GM23338 (cell line): ENCODE measurements around the gene FOXI2.

Experiments used
- CREB1 ChIP-seq: fragments of 250-450 bp; sonication (Bioruptor Pico); IDR thresholded peaks from 2 replicates; pipeline ENCODE4 v1.5.0; 2020; ENCODE audit warnings: low read depth, mild to moderate bottlenecking, moderate library complexity
- CTCF ChIP-seq, 2 experiments: fragments of 200-600 bp in 1 of 2; sonication (generic) in 1 of 2; conservative IDR thresholded peaks; 2 replicates each; pipeline versions ENCODE4 v1.5.1 to v1.6.1; 2016 to 2017; ENCODE audit warnings: antibody characterized with exemption in 2 of 2, low read depth in 2 of 2, mild to moderate bottlenecking in 2 of 2, moderate library complexity in 1 of 2
- ETS1 ChIP-seq: IDR thresholded peaks from 2 replicates; pipeline ENCODE4 v1.6.1; 2016; ENCODE audit warnings: antibody characterized with exemption
- EZH2 ChIP-seq: fragments of 200-600 bp; sonication (generic); IDR thresholded peaks from one replicate; pipeline ENCODE4 v1.8.0; 2017; ENCODE audit warnings: antibody characterized with exemption, mild to moderate bottlenecking, low read depth; ENCODE audit not compliant: unreplicated experiment
- EZH2phosphoT487 ChIP-seq: fragments of 200-600 bp; sonication (generic); IDR thresholded peaks from one replicate; pipeline ENCODE4 v1.8.1; 2018; ENCODE audit warnings: antibody characterized with exemption; ENCODE audit not compliant: unreplicated experiment
- JUNB ChIP-seq: IDR thresholded peaks from one replicate; pipeline ENCODE4 v1.6.1; 2016; ENCODE audit warnings: antibody characterized with exemption; ENCODE audit not compliant: unreplicated experiment
- POLR2AphosphoS5 ChIP-seq: IDR thresholded peaks from 2 replicates; pipeline ENCODE4 v1.6.1; 2016; ENCODE audit warnings: antibody characterized with exemption, low read depth
- REST ChIP-seq: IDR thresholded peaks from one replicate; pipeline ENCODE4 v1.6.1; 2018; ENCODE audit warnings: antibody characterized with exemption; ENCODE audit not compliant: unreplicated experiment
- ZNF114 ChIP-seq: fragments of 250-450 bp; sonication (Bioruptor Pico); IDR thresholded peaks from 2 replicates; pipeline ENCODE4 v1.5.0; 2020; ENCODE audit warnings: mild to moderate bottlenecking, moderate library complexity
- ZNF462 ChIP-seq: fragments of 250-450 bp; sonication (Bioruptor Pico); IDR thresholded peaks from 2 replicates; pipeline ENCODE4 v1.5.0; 2020; ENCODE audit warnings: mild to moderate bottlenecking, moderate library complexity

GRCh38 chr10:127776816-127777215 is 39.8 kb downstream of the FOXI2 start:
- no peak for TF ChIP-seq CTCF (conservative IDR thresholded peaks at IDR 0.05; ENCODE audit: low read depth in 2 of 2)
- no peak for TF ChIP-seq ETS1
- no peak for TF ChIP-seq POLR2AphosphoS5
- no peak for TF ChIP-seq EZH2
- TF ChIP-seq CREB1: no peak
- TF ChIP-seq EZH2phosphoT487: no peak
- TF ChIP-seq REST: no peak
- TF ChIP-seq JUNB: no peak
- TF ChIP-seq ZNF462 (CRISPR knock-in tag): no peak
- TF ChIP-seq ZNF114 (CRISPR knock-in tag): no peak
